Measurements from ENCODE around the gene ZFTA.
"Not testable (repeated sequence)": the region's sequence is repeated elsewhere in the genome, so short reads cannot be mapped to it uniquely, and the experiment has no call there.

ZFTA gene

GRCh38 chr11:63779039-63779438 lies 10.5 kb upstream of the ZFTA start:
- no peak for DNase-seq (ENCODE audit: low read depth in 3 of 3, low spot score in 1 of 3)

DNA sequence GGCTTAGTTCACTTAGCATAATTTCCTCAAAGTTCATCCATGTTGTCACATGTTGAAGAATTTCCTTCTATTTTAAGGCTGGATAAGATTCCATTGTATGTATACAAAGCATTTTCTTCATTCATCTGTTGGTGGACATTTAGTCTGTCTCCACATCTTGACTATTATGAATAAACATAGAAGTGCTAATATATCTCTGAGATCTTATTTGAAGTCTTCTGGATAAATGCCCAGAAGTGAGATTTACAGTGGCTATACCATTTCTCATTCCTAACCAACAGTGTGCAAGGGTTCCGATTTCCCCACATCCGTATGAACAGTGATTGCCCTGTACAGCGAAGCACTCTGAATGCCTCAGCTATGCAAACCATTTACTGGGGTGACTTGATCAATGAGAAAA lies 6.6 kb upstream of the ZFTA start:
- no peak for DNase-seq (ENCODE audit: low read depth in 3 of 3, low spot score in 1 of 3)

- DNase-seq (ENCODE audit: low read depth in 3 of 3, low spot score in 1 of 3), result not testable (repeated sequence)
Observed at GRCh38 chr11:63771741-63772318, 3.3 kb upstream of the ZFTA start.

- DNase-seq (ENCODE audit: low read depth in 3 of 3, low spot score in 1 of 3), result no peak
Observed at GRCh38 chr11:63770763-63771162, 2.2 kb upstream of the ZFTA start.

DNA sequence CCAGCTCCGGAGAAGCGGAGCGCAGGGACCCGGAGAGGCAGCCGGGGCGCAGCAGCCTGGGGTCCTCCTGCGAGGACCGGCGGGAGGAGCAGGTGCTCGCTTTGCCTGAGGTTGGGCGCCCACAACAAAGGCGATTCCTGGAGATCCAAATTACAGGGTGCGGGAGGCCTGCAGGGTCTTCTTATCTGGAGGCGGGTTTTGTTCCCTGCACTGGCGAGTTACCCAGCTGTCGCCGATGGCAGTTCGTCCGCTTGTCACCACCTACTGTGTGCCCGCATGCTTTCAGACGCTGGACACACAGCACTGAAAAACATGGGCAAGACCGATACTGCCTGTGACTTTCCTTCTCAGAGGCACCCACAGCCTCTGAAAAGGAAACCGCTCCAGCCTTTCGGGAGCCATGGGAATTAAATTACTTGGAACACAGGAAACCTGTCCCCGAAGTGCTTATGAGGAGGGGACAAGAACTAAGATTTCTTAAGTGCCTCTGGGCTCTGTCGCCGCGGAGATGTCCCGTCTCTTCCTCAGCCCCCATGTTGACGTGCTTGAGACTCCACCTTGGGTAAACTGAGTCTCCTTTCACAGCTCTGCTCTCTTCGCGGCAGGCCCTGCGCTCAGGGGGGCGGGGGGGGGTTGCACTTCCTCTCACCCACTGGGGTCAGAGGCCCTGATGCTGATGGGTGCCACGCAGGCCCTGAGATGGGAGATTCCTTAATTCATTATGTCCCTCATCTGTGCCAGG lies 1.3 kb upstream of the ZFTA start:
- DNase-seq (ENCODE audit: low read depth in 3 of 3, low spot score in 1 of 3), result no peak

GRCh38 chr11:63769042-63769713 lies 603 bp upstream of the ZFTA start:
- DNase-seq (ENCODE audit: low read depth in 3 of 3, low spot score in 1 of 3), result peak in 1 of 3 donors; percentile 27

DNA sequence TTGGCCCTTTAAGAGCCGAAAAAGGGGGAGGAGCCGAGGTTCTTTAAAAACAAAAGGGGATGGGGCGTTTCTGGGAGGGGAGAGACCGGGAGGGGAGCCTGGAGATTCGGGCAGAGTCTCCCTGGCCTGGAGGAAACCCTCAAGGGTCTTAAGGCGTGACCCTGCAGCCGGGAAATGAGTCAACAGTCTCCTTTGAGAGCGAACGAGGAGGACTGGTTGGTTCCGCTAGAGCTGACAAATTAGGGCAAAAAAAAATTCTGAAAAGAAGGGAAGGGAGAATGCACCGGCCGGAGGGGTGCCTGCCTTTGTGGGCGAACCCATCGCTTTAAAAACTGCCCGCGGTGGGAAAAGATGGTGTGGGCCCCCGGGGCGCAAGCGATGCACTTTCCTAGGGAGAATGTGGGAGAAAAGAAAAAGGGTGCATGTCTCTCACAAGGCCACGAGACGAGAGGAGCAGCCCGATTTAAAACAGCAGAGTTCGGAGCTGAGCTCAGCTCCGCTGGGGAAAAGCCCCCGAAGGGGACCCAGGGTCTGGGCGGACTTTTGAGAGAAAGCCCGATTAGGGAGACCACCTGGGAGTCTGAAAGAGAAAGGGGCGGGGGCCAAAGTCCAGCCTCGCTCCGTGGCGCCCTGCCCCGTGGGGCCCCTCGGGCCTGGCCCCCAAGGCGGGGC lies 874 bp downstream of the ZFTA start:
- no peak for DNase-seq (ENCODE audit: low read depth in 3 of 3, low spot score in 1 of 3)

GRCh38 chr11:63767267-63767564 lies 1.4 kb downstream of the ZFTA start:
- DNase-seq (ENCODE audit: low read depth in 3 of 3, low spot score in 1 of 3), result no peak

DNA sequence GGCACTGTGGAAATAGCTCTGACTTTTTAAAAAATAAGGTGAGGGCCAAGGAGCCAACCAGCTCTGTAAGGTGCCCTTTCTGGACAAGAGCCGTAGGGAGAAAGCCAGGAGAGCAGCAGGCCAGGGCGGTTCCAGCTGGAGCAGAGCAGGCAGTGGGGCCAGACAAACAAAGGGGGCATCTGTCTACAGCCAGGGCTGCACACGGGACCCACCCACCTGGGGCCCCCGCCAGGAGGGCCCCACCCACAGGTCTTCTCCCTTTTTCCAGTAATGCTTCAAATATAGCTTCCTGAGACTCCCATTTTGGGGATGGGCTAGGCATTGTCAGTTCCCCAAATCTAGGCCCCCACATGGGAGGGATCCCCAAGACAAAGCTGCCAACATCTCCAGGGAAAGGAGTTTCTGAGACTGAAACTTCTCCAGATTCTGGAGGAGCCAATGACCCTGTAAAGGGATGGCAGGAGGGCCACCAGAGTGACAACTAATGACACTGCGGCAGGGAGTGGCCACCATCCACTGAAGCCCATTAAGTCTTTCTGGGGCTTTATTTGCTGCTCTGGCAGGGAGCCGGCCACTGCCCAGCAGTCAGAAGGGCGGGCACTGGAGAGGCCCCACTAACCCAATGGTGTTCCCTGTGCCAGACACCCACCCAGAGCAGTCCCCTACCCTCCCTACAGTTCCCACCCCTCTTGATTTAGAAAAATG lies 1.9 kb downstream of the ZFTA start:
- DNase-seq (ENCODE audit: low read depth in 3 of 3, low spot score in 1 of 3), result no peak

DNA sequence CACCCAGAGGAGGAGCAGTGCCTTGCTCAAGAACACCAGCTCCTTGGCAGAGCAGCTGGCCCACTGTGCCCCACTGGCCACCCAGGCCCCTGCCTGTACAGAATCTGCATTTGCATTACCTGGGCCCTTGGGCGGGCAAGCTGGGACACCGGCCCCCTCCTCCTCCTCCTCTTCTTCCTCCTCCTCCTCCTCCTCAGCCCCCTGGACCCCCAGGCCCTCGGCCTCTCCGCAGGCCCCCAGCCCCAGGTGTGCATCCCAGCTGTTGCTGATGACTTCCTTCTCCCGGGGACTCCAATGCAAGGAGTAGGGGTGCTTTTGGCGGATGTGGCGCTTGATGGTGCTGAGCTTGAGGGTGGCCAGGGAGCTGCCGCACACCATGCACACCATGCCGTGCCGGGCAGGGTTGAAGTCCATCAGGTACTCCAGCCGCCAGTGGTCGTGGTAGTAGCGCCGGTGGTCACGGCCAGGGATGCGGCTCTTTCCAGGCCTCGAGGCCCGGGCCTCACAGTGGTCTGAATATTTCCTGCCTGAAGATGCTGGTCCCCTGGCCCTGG lies 2.8 kb downstream of the ZFTA start:
- no peak for DNase-seq (ENCODE audit: low read depth in 3 of 3, low spot score in 1 of 3)

DNA sequence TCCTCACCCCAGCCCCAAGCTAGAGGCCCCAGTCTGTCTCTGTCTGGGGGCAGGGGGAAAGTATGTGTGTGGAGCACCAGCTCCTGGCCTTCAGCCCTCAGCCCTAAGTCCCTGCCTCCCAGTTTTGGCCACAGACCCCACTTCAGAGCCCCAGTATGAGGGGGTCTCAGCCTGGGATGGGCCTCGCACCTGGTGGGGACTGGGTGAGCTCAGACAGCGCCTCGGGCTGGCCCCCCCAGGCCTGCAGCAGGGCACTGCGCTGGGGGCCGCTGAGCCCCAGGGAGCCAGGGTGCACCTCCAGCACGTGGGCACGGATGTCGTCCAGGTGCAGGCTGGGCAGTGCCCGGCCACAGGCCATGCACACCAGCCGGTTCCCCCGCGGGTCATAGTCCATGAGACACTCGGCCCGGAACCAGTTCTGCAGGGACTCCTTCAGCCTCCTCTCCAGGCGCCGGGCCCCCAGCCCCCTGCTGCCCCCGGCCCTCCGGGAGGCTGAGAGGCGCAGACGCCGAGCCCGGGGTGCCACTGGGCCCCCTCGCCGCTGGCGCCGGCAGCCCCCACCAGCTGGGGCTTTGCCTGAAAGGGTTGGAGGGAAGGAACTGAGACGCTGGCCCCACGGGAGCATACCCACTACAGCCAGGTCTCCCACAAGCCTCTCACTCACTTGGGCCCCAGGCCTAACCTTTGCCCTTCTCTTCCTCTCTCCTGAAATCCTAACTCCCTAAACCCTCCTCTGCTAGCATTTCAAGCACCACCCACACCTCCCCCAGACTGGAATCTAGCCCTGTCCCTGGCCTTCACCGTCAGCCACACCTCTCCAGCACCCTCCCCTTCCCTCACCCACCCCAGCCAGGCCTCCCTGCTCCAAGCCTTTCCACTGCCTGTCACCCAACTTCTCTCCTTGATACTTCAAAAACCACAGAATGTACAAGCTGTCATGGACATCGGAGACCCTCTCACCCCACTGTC lies 3.6 kb downstream of the ZFTA start:
- DNase-seq (ENCODE audit: low read depth in 3 of 3, low spot score in 1 of 3), result no peak

GRCh38 chr11:63764340-63764678 lies 4.3 kb downstream of the ZFTA start:
- no peak for DNase-seq (ENCODE audit: low read depth in 3 of 3, low spot score in 1 of 3)

DNA sequence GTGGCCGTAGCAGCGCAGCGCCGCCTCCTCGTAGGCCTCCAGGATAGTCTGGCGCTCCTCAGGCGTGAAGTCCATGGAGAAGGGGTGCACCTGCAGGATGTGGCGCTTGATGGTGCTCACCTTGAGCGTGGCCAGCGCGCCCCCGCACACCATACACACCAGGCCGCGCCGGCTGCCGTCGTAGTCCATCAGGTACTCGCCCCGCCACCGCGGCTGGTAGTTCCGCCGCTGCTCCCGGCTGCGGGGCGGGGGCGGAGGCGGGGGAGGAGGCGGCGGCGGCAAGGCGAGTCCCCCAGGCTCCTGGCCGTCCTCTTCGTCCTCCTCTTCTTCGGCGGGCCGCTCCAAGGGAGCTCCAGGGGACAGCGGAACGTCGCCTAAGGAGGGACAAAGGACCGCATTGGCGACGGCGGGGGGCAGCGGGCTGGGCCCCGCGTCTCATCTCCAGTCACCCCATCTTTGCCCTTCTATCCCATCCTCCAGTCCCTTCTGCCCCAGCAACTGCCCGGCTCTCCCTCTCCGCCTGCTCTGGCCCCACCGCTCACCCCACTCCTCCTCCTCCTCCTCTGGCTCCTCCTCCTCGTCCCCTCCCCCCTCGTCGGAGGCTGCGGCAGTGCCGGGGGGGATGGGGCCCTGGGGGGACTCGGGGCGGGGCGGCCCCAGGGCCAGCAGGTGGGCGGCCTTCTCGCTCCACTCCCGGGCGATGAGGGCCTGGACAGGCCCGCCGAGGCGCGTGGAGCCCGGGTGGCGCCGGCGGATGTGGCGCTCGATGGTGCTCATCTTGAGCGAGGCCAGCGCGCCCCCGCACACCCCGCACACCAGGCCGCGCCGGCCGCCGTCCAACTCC lies 4.9 kb downstream of the ZFTA start:
- DNase-seq (ENCODE audit: low read depth in 3 of 3, low spot score in 1 of 3), result no peak

DNA sequence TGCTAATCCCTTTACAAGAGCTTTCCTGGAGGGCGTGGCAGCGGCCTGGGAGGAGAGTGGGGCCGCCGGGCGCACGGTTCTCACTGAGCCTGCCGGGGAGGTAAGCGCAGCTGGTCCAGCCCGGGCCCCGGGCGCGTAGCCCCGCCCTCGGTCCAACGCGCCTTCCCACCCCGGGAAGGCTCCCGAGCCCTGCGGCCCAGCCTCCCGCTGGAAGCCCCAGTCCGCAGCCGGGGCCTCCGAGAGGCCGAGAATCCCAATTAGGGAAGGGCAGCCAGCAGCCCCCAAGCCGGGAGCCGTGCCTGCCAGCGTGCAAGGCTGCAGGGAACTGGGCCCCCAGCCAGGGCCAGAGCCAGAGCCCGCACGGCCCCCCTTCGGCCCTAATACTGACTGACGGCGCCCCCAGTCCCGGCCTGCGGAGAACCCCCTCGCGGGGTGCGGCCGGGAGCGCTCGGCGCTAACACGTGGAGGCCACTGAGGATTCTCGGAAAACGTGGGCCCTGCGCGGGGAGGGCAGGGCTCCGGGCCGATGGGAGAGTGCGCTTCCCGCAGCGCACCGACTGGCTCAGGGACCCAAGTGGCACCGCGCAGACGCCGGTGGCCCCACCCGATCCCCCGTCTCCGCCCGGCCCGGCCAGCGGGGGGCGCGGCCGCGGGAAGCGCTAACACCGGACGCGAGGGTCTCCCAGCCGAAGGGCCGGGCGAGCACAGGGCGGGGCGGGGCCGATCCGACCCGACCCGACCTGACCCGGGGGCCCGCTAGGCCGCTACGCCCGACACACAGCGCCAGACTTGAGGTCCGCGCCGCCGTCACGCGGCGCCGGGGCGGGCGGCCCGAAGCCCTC lies 5.7 kb downstream of the ZFTA start:
- no peak for DNase-seq (ENCODE audit: low read depth in 3 of 3, low spot score in 1 of 3)

DNA sequence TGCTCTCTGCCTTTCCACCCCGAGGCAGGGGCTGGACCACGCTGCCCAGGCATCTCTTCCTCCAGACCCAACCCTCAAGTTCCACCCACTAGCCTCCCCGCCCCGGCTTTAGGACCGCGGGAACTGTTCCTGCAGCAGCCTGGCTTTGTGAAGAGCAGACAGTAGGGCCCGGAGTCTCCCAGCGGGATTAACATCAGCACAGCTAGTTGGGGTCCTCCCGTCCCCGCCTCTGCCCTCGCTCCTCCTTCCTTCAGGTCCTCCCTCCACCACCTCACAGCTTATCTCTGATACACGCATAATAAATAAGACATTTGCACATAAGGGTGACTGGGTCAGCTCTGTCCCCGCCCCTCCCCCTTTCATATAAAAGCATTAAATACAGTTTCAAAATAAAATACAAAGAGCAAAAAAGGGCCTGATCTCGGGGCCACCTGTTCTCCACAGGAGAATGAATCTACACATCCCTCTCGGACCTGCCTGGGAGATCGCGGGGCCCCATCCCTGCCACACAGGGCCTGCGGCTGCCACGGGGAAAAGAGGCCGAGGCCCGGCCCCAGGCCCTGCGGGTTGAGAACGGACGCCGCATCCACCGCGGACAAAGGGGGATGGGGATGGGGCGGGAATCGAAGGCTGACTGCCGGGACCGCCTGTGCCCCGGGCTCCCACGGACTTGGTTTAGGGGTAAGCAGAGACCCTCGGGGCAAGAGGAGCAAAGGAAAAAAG lies 6.5 kb downstream of the ZFTA start:
- no peak for DNase-seq (ENCODE audit: low read depth in 3 of 3, low spot score in 1 of 3)

DNA sequence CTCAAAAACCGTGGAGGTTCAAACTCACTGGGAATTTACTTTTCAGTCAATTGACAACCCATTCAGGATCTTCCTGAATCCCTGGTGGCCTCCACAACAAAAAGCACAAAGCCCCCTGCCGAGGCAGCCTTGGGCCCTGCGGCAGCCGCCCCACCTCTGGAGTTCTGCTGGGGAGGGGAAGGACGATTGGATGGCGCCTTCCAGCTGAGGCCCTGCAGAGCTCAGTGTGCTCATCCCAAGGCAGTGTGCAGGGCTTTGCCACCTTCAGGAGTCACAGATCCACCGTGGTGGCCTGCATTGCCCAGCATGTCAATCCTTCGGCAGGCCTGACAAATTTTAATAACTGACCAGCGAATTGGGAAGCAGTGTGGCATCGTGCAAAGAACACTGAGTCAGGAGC lies 7.4 kb downstream of the ZFTA start:
- DNase-seq (ENCODE audit: low read depth in 3 of 3, low spot score in 1 of 3), result no peak

DNA sequence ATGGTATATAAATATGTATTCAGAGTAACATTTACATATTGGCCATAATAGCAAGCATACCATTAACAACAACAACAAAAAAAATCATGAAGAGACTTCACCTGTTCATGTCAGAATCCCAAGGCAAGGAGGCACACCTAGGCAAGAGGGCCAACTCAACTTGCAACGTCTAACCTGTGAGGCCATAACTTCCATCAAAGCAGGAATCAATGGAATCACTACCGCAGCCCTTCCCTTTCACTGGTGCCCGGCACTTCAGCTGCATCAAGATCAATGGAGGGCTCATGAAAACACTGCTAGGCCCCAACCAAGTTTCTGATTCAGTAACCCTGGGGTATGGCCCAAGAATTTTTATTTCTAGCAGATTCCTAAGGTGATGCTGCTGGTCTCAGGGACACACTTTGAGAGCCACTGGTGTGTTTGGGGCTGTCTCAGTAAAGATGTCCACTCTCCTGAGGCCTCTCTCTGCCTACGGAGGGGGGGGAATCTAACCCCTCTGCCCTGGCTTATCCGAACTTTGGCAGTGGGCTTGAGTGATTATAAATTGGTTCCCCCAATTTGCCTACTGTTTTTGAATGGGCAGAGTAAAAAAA lies 8.0 kb downstream of the ZFTA start:
- no peak for DNase-seq (ENCODE audit: low read depth in 3 of 3, low spot score in 1 of 3)

Data from stimulated activated CD4-positive, alpha-beta T cell treated with anti-CD3 and anti-CD28 coated beads, TNF-alpha, amount 100 ng/mL, for 1 hour (primary cell).